DOHH2 (cell line): ENCODE data around the gene TANC1.

ENCODE experiments used
- EZH2phosphoT487 ChIP-seq: fragments of 200-600 bp; sonication (generic); IDR thresholded peaks from 2 replicates; pipeline ENCODE4 v1.6.1; 2017; ENCODE audit warnings: borderline replicate concordance, mild to moderate bottlenecking, antibody characterized with exemption, low read length, moderate library complexity, mixed read lengths
- TF ChIP-seq, protein P1 (sequence below): fragments of 200-600 bp; sonication (generic); IDR thresholded peaks from one replicate; pipeline ENCODE4 v1.5.1; 2014; ENCODE audit warnings: antibody characterized with exemption, mild to moderate bottlenecking, low read depth, low read length; ENCODE audit not compliant: poor library complexity, severe bottlenecking

DNA sequence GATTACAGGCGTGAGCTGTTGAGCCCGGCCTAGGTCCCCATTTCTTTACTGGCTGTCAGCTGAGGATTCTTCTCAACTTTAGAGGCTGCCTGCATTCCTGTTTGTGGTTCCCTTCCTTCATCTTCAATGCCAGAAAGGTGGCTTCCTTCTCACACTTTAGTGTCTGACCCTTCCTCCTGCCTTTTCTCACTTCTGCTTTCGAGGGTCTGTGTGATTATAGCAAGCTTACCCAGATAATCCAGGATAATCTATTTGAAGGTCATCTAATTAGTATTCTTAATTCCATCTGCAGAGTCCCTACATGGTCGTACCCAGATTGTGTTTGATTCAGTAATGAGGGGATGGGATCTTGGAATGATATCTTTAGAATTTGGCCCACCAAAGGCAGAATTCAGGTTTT lies 157.4 kb downstream of the TANC1 start:
- TF ChIP-seq, protein P1, sequence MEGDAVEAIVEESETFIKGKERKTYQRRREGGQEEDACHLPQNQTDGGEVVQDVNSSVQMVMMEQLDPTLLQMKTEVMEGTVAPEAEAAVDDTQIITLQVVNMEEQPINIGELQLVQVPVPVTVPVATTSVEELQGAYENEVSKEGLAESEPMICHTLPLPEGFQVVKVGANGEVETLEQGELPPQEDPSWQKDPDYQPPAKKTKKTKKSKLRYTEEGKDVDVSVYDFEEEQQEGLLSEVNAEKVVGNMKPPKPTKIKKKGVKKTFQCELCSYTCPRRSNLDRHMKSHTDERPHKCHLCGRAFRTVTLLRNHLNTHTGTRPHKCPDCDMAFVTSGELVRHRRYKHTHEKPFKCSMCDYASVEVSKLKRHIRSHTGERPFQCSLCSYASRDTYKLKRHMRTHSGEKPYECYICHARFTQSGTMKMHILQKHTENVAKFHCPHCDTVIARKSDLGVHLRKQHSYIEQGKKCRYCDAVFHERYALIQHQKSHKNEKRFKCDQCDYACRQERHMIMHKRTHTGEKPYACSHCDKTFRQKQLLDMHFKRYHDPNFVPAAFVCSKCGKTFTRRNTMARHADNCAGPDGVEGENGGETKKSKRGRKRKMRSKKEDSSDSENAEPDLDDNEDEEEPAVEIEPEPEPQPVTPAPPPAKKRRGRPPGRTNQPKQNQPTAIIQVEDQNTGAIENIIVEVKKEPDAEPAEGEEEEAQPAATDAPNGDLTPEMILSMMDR = no peak
- no peak for TF ChIP-seq EZH2phosphoT487
